BLaER1 treated with 17β-estradiol and CSF1 and Interleukin-3, amounts not matched to agents 10 nM and 100 nM (cell line): ENCODE measurements around the gene BRPF1.

Experiments used
- H3K27ac ChIP-seq, 11 experiments: shearing (Covaris generic); formaldehyde crosslinking; 2 replicates each; pipeline ENCODE4 v1.8.1; 2022
- H3K27me3 ChIP-seq, 11 experiments: shearing (Covaris generic); formaldehyde crosslinking; 2 replicates each; pipeline ENCODE4 v1.8.1; 2022
- H3K36me3 ChIP-seq, 11 experiments: shearing (Covaris generic); formaldehyde crosslinking; 2 replicates each; pipeline ENCODE4 v1.8.1; 2022
- H3K4me1 ChIP-seq, 10 experiments: shearing (Covaris generic); formaldehyde crosslinking; 2 replicates each; pipeline ENCODE4 v1.8.1; 2022
- H3K4me2 ChIP-seq, 11 experiments: shearing (Covaris generic); formaldehyde crosslinking; 2 replicates each; pipeline ENCODE4 v1.8.1; 2022
- H3K4me3 ChIP-seq, 10 experiments: shearing (Covaris generic); formaldehyde crosslinking; 2 replicates each; pipeline ENCODE4 v1.8.1; 2022
- H3K9ac ChIP-seq, 11 experiments: shearing (Covaris generic); formaldehyde crosslinking; 2 replicates each; pipeline ENCODE4 v1.8.1; 2022
- H3K9me3 ChIP-seq, 11 experiments: shearing (Covaris generic); formaldehyde crosslinking; replicated peaks in 1 of 11; 2 replicates each; pipeline ENCODE4 v1.8.1; 2022
- H4K20me1 ChIP-seq, 11 experiments: shearing (Covaris generic); formaldehyde crosslinking; 2 replicates each; pipeline ENCODE4 v1.8.1; 2022
- Cebpa-rat ChIP-seq, 11 experiments: shearing (Covaris generic); IDR thresholded peaks; 2 replicates each; pipeline ENCODE4 v1.8.1; 2022

BRPF1 gene

GRCh38 chr3:9781551-9781950 lies 50.0 kb downstream of the BRPF1 start:
- Histone ChIP-seq H3K4me1 (peaks cover 57 to 71% (median 64%) of the 10 kb centered on the region in 10 experiments), H4K20me1 (peaks cover 0 to 16% (median 0%) of the 10 kb centered on the region in 11 experiments; a peak in 6 of 22 replicates), H3K9me3 (no peaks in the 10 kb centered on the region), H3K27ac (peak overlapping the region in 8 of 11 experiments; percentile 12 to 94 (median 36); a peak in 11 of 22 replicates), H3K4me2 (peak overlapping the region; percentile 75 to 95 (median 90)), H3K36me3 (peaks cover 6 to 45% (median 21%) of the 10 kb centered on the region in 11 experiments; a peak in 16 of 22 replicates), H3K9ac (peak overlapping the region; percentile 20 to 80 (median 68); a peak in 19 of 22 replicates), H3K27me3 (peaks cover 0 to 22% (median 0%) of the 10 kb centered on the region in 11 experiments; a peak in 2 of 22 replicates), H3K4me3 (peak overlapping the region in 2 of 10 experiments; percentile 26 to 29; a peak in 1 of 20 replicates)
- no peak for TF ChIP-seq Cebpa-rat (IDR thresholded peaks at IDR 0.05)

DNA sequence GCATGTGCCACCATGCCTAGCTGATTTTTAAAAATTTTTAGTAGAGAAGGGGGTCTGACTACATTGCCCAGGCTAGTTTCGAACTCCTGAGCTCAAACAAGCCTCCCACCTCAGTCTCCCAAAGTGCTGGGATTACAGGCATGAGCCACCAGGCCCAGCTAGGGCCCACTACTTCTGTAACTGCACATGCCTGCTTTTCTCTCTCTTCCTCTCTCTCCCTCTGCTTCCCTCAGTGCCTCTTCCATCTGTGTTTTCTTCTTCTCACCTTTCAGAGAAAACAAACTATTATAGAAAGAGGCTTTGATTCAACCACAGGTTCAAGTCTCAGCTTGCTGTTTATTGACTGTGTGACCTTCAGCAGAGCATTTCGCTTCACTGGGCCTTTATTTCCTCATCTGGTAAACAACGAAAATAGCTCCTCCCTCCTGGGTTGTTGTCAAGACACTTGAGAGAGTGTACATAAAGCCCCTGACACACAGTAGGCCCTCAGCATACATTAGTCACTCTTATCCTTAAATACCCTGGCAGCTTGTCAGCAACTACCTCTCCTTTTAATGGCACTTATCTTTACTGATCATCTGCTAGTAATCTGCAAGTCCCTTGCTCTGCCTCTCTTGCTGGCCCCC lies 50.6 kb downstream of the BRPF1 start:
- no peaks in the 10 kb centered on the region for H3K9me3 ChIP-seq
- peaks cover 0 to 16% (median 0%) of the 10 kb centered on the region in 11 experiments; a peak in 1 of 22 replicates for H3K27me3 ChIP-seq
- H3K4me1 ChIP-seq, result peaks cover 57 to 69% (median 60%) of the 10 kb centered on the region in 10 experiments
- no peak for TF ChIP-seq Cebpa-rat (IDR thresholded peaks at IDR 0.05)
- H4K20me1 ChIP-seq, result peaks cover 0 to 16% (median 0%) of the 10 kb centered on the region in 11 experiments; a peak in 6 of 22 replicates
- peaks cover 8 to 50% (median 24%) of the 10 kb centered on the region in 11 experiments; a peak in 16 of 22 replicates for H3K36me3 ChIP-seq
- H3K27ac ChIP-seq, result peak overlapping the region in 9 of 11 experiments; percentile 0 to 84 (median 26); a peak in 11 of 22 replicates
- H3K4me2 ChIP-seq, result peak overlapping the region; percentile 75 to 95 (median 90)
- H3K4me3 ChIP-seq, result peak overlapping the region in 1 of 10 experiments; percentile 26; a peak in 1 of 20 replicates
- peak overlapping the region; percentile 20 to 80 (median 68); a peak in 18 of 22 replicates for H3K9ac ChIP-seq

DNA sequence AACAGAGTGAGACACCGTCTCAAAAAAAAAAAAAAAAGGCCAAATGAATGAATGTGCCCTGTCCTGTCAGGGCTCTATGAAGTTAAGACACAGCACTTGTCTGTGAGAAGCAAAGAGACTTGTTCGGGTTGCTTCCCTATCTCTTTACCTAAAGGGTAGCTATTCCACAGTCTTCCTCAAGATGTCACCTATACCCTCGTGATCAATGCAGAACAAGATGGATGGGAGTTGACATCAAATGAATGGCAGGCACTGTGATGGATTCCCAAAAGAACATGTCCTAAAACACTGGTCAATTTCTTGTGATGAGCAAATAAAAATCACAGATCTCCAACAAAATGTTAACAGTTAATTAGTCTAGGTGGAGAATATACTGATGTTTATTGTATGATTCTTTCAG lies 51.2 kb downstream of the BRPF1 start:
- TF ChIP-seq Cebpa-rat (IDR thresholded peaks at IDR 0.05), result no peak
- Histone ChIP-seq H3K4me3 (no peak overlapping the region), H3K4me2 (peak overlapping the region; percentile 75 to 95 (median 90)), H3K4me1 (peaks cover 50 to 65% (median 53%) of the 10 kb centered on the region in 10 experiments), H4K20me1 (peaks cover 0 to 16% (median 0%) of the 10 kb centered on the region in 11 experiments; a peak in 5 of 22 replicates), H3K36me3 (peaks cover 8 to 57% (median 27%) of the 10 kb centered on the region in 11 experiments; a peak in 17 of 22 replicates), H3K27me3 (peaks cover 0 to 11% (median 0%) of the 10 kb centered on the region in 11 experiments; a peak in 1 of 22 replicates), H3K9ac (peak overlapping the region in 5 of 11 experiments; percentile 6 to 79 (median 68); a peak in 6 of 22 replicates), H3K9me3 (no peaks in the 10 kb centered on the region), H3K27ac (0 out of 22 replicates have a peak overlapping the region, but pooled peaks of 2 of the 11 experiments have one; percentile 12 to 26)

DNA sequence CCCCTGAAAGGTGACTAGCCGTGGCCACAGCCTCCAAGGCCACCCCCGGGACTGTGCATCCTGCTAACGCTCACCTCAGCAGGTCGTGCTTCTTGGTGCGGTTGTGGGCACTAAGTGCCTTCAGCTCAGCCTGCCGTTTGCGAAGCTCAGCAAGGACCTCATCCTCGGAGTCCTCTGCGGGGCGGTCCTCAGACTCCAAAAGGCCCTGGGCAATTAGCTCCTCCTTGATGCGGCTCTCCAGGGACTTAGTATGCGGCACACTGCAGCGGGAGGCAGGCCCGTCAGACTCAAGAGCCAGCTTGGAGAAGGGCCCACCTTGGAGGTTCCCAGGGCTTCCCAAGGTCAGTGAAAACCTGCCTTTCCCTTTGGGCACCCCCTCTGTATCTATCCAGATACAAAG lies 52.4 kb downstream of the BRPF1 start:
- Histone ChIP-seq H4K20me1 (peaks cover 0 to 8% (median 0%) of the 10 kb centered on the region in 11 experiments; a peak in 4 of 22 replicates), H3K27ac (no peak overlapping the region), H3K27me3 (no peaks in the 10 kb centered on the region), H3K9me3 (no peaks in the 10 kb centered on the region), H3K36me3 (peaks cover 9 to 66% (median 28%) of the 10 kb centered on the region in 11 experiments; a peak in 17 of 22 replicates), H3K4me2 (no peak overlapping the region), H3K4me3 (no peak overlapping the region), H3K9ac (0 out of 22 replicates have a peak overlapping the region, but pooled peaks of 1 of the 11 experiments have one; percentile 19), H3K4me1 (peaks cover 38 to 54% (median 41%) of the 10 kb centered on the region in 10 experiments)
- TF ChIP-seq Cebpa-rat (IDR thresholded peaks at IDR 0.05), result no peak

DNA sequence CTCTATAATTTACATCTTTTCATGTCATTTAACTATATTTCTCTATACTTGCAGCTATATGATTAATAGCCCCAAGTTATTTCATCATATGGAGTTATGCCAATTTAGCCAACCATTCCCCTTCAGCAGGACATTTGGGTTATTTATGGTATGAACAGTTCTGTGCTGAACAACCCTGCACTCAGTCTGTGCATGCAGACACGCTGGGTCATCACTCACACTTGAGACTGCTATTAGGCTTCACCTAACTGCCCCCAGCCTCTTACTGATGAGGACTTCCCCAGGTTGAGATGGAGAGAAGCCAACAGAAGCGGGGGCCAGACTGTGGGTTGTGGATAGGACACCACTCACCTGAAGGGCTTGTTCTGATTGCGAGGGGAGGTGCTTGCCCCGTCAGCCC lies 53.4 kb downstream of the BRPF1 start:
- H3K4me3 ChIP-seq, result no peak overlapping the region
- no peaks in the 10 kb centered on the region for H3K27me3 ChIP-seq
- peaks cover 17 to 76% (median 37%) of the 10 kb centered on the region in 11 experiments; a peak in 19 of 22 replicates for H3K36me3 ChIP-seq
- no peak overlapping the region for H3K27ac ChIP-seq
- H3K9me3 ChIP-seq, result no peaks in the 10 kb centered on the region
- TF ChIP-seq Cebpa-rat (IDR thresholded peaks at IDR 0.05), result no peak
- H3K9ac ChIP-seq, result no peak overlapping the region
- no peak overlapping the region for H3K4me2 ChIP-seq
- peaks cover 29 to 44% (median 31%) of the 10 kb centered on the region in 10 experiments for H3K4me1 ChIP-seq
- no peaks in the 10 kb centered on the region for H4K20me1 ChIP-seq

- H3K27me3 ChIP-seq, result no peaks in the 10 kb centered on the region
- H3K4me1 ChIP-seq, result peaks cover 23 to 37% (median 29%) of the 10 kb centered on the region in 10 experiments
- no peak for TF ChIP-seq Cebpa-rat (IDR thresholded peaks at IDR 0.05)
- H3K4me2 ChIP-seq, result no peak overlapping the region; a peak in 1 of 22 replicates
- H3K9ac ChIP-seq, result peak overlapping the region in 1 of 11 experiments; percentile 24; a peak in 2 of 22 replicates
- no peak overlapping the region for H3K4me3 ChIP-seq
- H3K27ac ChIP-seq, result no peak overlapping the region
- H3K9me3 ChIP-seq, result no peaks in the 10 kb centered on the region
- H4K20me1 ChIP-seq, result no peaks in the 10 kb centered on the region
- peaks cover 17 to 79% (median 38%) of the 10 kb centered on the region in 11 experiments; a peak in 19 of 22 replicates for H3K36me3 ChIP-seq
Observed at GRCh38 chr3:9785602-9786001, 54.1 kb downstream of the BRPF1 start.

GRCh38 chr3:9786209-9786739 lies 54.7 kb downstream of the BRPF1 start:
- Histone ChIP-seq H3K4me1 (peaks cover 22 to 36% (median 29%) of the 10 kb centered on the region in 10 experiments), H3K9ac (no peak overlapping the region), H3K4me3 (no peak overlapping the region), H3K4me2 (no peak overlapping the region), H3K27ac (no peak overlapping the region), H3K27me3 (no peaks in the 10 kb centered on the region), H3K9me3 (no peaks in the 10 kb centered on the region), H3K36me3 (peaks cover 17 to 85% (median 39%) of the 10 kb centered on the region in 11 experiments; a peak in 19 of 22 replicates), H4K20me1 (no peaks in the 10 kb centered on the region)
- no peak for TF ChIP-seq Cebpa-rat (IDR thresholded peaks at IDR 0.05)

GRCh38 chr3:9786825-9787669 lies 55.5 kb downstream of the BRPF1 start:
- Histone ChIP-seq H3K9ac (0 out of 22 replicates have a peak overlapping the region, but pooled peaks of 1 of the 11 experiments have one; percentile 16), H3K4me2 (no peak overlapping the region), H3K36me3 (peaks cover 17 to 78% (median 39%) of the 10 kb centered on the region in 11 experiments; a peak in 19 of 22 replicates), H3K4me1 (peaks cover 22 to 36% (median 29%) of the 10 kb centered on the region in 10 experiments), H4K20me1 (no peaks in the 10 kb centered on the region), H3K27ac (no peak overlapping the region), H3K27me3 (no peaks in the 10 kb centered on the region), H3K4me3 (no peak overlapping the region), H3K9me3 (no peaks in the 10 kb centered on the region)
- TF ChIP-seq Cebpa-rat (IDR thresholded peaks at IDR 0.05), result no peak
